Activated T-helper 1 cell treated with anti-CD3 and anti-CD28 coated beads, Interleukin-12 subunit alpha, Interleukin-12 subunit beta, Interleukin-2, Interleukin-4 antibody, amounts not matched to agents 30 ng/mL and 10 ng/mL and 1 ng/mL, durations not matched to agents 14 hours and 24 hours and 36 hours (primary cell): Measurements from ENCODE around the gene NRCAM. TPM values are rescaled to one million over a fixed set of nuclear protein-coding genes. Genes with fewer than 3 reads are reported as not detected.

Experiments used
- DNase-seq: peaks from one replicate; pipeline ENCODE4 v3.0.0; 2021; ENCODE audit warnings: low spot score
- H3K27ac Mint-ChIP-seq: one replicate; pipeline ENCODE4 v1.8.0; 2021; ENCODE audit warnings: mild to moderate bottlenecking, mixed read lengths
- H3K27me3 Mint-ChIP-seq: one replicate; pipeline ENCODE4 v1.8.0; 2022; ENCODE audit warnings: mild to moderate bottlenecking, moderate library complexity, mixed read lengths; ENCODE audit not compliant: insufficient read depth
- H3K36me3 Mint-ChIP-seq: one replicate; pipeline ENCODE4 v1.8.0; 2021; ENCODE audit warnings: low read depth, mixed read lengths
- H3K4me1 Mint-ChIP-seq: one replicate; pipeline ENCODE4 v1.8.0; 2021; ENCODE audit warnings: low read depth, mixed read lengths
- H3K4me3 Mint-ChIP-seq: one replicate; pipeline ENCODE4 v1.8.0; 2021; ENCODE audit warnings: mild to moderate bottlenecking, moderate library complexity, mixed read lengths
- H3K9me3 Mint-ChIP-seq: one replicate; pipeline ENCODE4 v1.8.0; 2021; ENCODE audit warnings: mixed read lengths
- intact Hi-C: fragments of 100-400 bp; cut with micrococcal nuclease; formaldehyde crosslinking; loops from one replicate; pipeline ENCODE4 v1.15.1; 2024
- total RNA-seq: library from RNA; stranded (reverse); gene quantifications from 2 replicates; pipeline ENCODE4 v1.2.3, GENCODE V29; 2022

NRCAM gene
- total RNA-seq, 1 donor from 2014 or later, result 0.21 TPM

- Mint-ChIP-seq H3K9me3 (no peaks in the 10 kb centered on the region), H3K36me3 (no peaks in the 10 kb centered on the region), H3K27me3 (peaks cover 5% of the 10 kb centered on the region), H3K27ac (no peak overlapping the region), H3K4me1 (no peaks in the 10 kb centered on the region), H3K4me3 (no peak overlapping the region)
- DNase-seq, result no peak
- intact Hi-C loops, result no loop called here
Measured at GRCh38 chr7:108292541-108292940, 163.7 kb downstream of the NRCAM start.

DNA sequence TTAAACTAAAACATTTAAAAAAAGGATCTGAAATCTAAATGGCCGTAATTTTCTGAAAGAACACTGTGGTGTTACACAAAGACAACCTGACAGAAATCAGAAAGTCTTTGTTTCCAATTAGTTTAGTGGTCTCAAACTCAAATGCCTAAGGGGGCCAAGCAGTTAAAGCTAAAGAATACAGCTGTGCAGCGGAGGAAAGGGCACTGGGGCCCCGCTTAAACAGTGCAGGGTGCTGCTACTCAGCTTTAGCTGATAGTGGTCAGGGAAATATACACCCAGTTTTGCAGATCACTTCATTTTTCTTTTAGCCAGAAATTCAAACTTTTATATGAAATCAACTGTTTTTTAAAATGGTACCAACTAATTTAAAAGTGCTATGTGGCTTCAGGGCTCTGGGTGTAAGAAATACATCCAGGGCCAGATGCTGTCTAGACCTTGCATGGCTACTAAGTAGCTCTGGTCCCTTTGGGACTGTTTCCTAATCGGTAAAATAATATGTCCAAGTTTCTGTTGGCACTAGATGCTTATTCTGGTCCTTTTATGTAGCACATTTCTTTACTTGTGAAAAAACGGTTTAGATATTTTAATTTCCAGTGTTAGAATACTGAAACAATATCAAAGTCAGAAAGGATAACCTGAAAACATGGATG is 164.3 kb downstream of the NRCAM start:
- no peak overlapping the region for H3K4me3 Mint-ChIP-seq
- no peak for DNase-seq
- intact Hi-C loops, result no loop called here
- no peaks in the 10 kb centered on the region for H3K36me3 Mint-ChIP-seq
- H3K27ac Mint-ChIP-seq, result no peak overlapping the region
- no peaks in the 10 kb centered on the region for H3K9me3 Mint-ChIP-seq
- no peaks in the 10 kb centered on the region for H3K4me1 Mint-ChIP-seq
- peaks cover 5% of the 10 kb centered on the region for H3K27me3 Mint-ChIP-seq

DNA sequence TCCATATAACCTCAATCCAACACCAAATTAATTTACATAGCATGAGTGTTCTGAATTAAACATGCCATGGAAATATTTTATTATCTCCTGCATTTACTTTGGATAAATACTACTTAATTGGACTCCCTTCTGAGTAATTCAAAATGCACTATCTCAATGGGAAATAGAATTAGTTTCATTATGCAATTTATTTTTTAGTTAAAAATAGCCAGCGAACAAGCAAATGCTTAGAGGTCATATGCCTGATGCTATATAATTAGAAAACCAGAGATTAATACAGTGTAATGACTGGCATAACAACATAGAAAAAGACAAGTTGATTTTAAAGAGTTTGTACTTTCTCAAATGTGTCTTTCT is 165.1 kb downstream of the NRCAM start:
- H3K27me3 Mint-ChIP-seq, result peaks cover 2% of the 10 kb centered on the region
- no peaks in the 10 kb centered on the region for H3K4me1 Mint-ChIP-seq
- intact Hi-C loops, result no loop called here
- H3K9me3 Mint-ChIP-seq, result no peaks in the 10 kb centered on the region
- H3K27ac Mint-ChIP-seq, result no peak overlapping the region
- no peaks in the 10 kb centered on the region for H3K36me3 Mint-ChIP-seq
- no peak overlapping the region for H3K4me3 Mint-ChIP-seq
- no peak for DNase-seq

GRCh38 chr7:108290459-108291151 is 165.6 kb downstream of the NRCAM start:
- H3K27ac Mint-ChIP-seq, result no peak overlapping the region
- H3K27me3 Mint-ChIP-seq, result peaks cover 2% of the 10 kb centered on the region
- no peak for DNase-seq
- no peak overlapping the region for H3K4me3 Mint-ChIP-seq
- intact Hi-C loops, result no loop called here
- H3K9me3 Mint-ChIP-seq, result no peaks in the 10 kb centered on the region
- H3K4me1 Mint-ChIP-seq, result no peaks in the 10 kb centered on the region
- no peaks in the 10 kb centered on the region for H3K36me3 Mint-ChIP-seq

DNA sequence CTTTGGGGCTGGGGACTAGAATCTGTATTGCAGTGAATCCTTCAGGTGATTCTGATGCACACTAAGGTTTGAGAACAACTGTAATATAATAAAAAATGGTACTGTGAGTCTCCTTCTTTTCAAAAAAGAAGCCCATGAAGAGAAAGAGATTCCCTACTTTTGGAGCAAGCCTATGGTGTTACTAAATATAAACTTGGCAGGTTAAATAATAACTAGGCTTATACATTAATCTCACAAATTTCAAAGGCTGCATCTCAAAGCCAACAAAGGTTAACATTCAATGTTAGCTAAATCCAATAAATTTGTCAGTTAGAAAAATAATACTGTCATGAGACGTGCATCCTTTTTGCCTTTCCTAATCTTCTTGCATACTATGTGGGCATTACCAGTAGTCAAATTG is 166.4 kb downstream of the NRCAM start:
- Mint-ChIP-seq H3K27me3 (peaks cover 2% of the 10 kb centered on the region), H3K27ac (no peak overlapping the region), H3K9me3 (no peaks in the 10 kb centered on the region), H3K36me3 (no peaks in the 10 kb centered on the region), H3K4me3 (no peak overlapping the region), H3K4me1 (peaks cover under 1% of the 10 kb centered on the region)
- DNase-seq, result no peak
- intact Hi-C loops, result no loop called here

GRCh38 chr7:108287857-108288256 is 168.4 kb downstream of the NRCAM start:
- intact Hi-C loops, result no loop called here
- Mint-ChIP-seq H3K4me3 (no peak overlapping the region), H3K9me3 (no peaks in the 10 kb centered on the region), H3K4me1 (peaks cover 9% of the 10 kb centered on the region), H3K27me3 (peaks cover 5% of the 10 kb centered on the region), H3K27ac (no peak overlapping the region), H3K36me3 (no peaks in the 10 kb centered on the region)
- no peak for DNase-seq

DNA sequence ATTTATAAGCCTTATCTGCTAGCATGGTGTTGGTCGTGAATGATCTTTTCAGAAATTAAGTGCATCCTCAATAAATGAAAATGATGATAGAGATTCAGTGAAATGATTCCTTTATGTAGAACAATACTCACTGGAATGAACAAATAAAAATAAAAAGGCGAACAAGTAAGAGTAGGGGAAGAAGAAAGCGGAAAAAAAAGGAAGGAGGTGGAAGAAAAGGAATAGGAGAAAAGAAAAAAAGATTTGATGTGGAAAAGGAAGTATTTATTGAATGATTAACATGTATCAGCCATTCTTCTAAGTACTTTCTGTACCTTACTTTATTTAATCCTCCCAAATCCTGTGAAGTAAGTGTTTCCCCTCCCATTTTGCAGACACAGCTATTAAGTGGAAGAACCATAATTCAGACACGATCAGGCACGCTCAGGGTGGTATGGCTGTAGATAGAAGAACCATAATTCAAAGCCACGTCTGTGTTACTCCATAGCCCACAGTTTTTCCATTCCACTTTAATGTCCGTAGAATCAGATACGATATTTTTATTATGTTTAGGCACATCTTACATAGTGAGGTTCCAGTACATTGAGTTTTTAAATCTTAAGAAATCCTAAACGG is 169.8 kb downstream of the NRCAM start:
- intact Hi-C loops, result no loop called here
- no peaks in the 10 kb centered on the region for H3K36me3 Mint-ChIP-seq
- no peak for DNase-seq

GRCh38 chr7:108285778-108286177 is 170.5 kb downstream of the NRCAM start:
- Mint-ChIP-seq H3K36me3 (no peaks in the 10 kb centered on the region), H3K4me3 (no peak overlapping the region)
- intact Hi-C loops, result no loop called here

More for the DNA sequence above, 169.8 kb downstream of the NRCAM start:
- Mint-ChIP-seq H3K4me1 (peaks cover 9% of the 10 kb centered on the region), H3K27me3 (peaks cover 5% of the 10 kb centered on the region), H3K4me3 (no peak overlapping the region), H3K27ac (no peak overlapping the region), H3K9me3 (no peaks in the 10 kb centered on the region)

DNA sequence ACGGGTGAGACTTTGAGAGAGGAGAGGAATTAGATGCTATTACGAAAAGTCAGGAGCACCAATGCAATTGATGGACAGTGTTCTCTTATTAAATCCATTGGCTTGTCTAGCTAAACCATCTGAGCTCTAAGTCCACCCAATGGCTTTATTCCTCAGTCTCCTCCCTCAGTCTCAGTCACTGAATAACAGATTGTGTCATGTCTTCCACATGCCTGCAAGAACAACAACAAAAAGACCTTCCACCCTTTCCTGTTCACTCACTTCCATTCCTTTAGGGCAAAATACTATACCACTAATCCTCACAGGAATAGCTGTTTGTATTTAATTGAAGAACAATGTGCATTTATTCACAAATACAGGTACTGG is 171.2 kb downstream of the NRCAM start:
- peaks cover 5% of the 10 kb centered on the region for H3K27me3 Mint-ChIP-seq
- intact Hi-C loops, result no loop called here
- no peak overlapping the region for H3K4me3 Mint-ChIP-seq
- no peak for DNase-seq
- H3K27ac Mint-ChIP-seq, result no peak overlapping the region
- no peaks in the 10 kb centered on the region for H3K36me3 Mint-ChIP-seq
- no peaks in the 10 kb centered on the region for H3K9me3 Mint-ChIP-seq
- peaks cover 9% of the 10 kb centered on the region for H3K4me1 Mint-ChIP-seq

More at GRCh38 chr7:108285778-108286177, 170.5 kb downstream of the NRCAM start:
- no peak for DNase-seq
- Mint-ChIP-seq H3K27me3 (peaks cover 5% of the 10 kb centered on the region), H3K9me3 (no peaks in the 10 kb centered on the region), H3K27ac (no peak overlapping the region), H3K4me1 (peaks cover 9% of the 10 kb centered on the region)

- no peak for DNase-seq
- no peaks in the 10 kb centered on the region for H3K9me3 Mint-ChIP-seq
Measured at GRCh38 chr7:108284349-108285002, 171.8 kb downstream of the NRCAM start.

GRCh38 chr7:108283252-108283651 is 173.0 kb downstream of the NRCAM start:
- intact Hi-C loops, result no loop called here
- H3K27me3 Mint-ChIP-seq, result peaks cover 5% of the 10 kb centered on the region
- H3K9me3 Mint-ChIP-seq, result no peaks in the 10 kb centered on the region
- peaks cover 9% of the 10 kb centered on the region for H3K4me1 Mint-ChIP-seq
- DNase-seq, result no peak
- H3K4me3 Mint-ChIP-seq, result no peak overlapping the region
- no peaks in the 10 kb centered on the region for H3K36me3 Mint-ChIP-seq
- no peak overlapping the region for H3K27ac Mint-ChIP-seq

More at GRCh38 chr7:108284349-108285002, 171.8 kb downstream of the NRCAM start:
- H3K36me3 Mint-ChIP-seq, result no peaks in the 10 kb centered on the region
- no peak overlapping the region for H3K4me3 Mint-ChIP-seq
- peaks cover 9% of the 10 kb centered on the region for H3K4me1 Mint-ChIP-seq
- peaks cover 5% of the 10 kb centered on the region for H3K27me3 Mint-ChIP-seq
- no peak overlapping the region for H3K27ac Mint-ChIP-seq
- intact Hi-C loops, result no loop called here

GRCh38 chr7:108282427-108282996 is 173.7 kb downstream of the NRCAM start:
- Mint-ChIP-seq H3K4me3 (no peak overlapping the region), H3K27me3 (peaks cover 5% of the 10 kb centered on the region)
- DNase-seq, result no peak

GRCh38 chr7:108280136-108280535 is 176.1 kb downstream of the NRCAM start:
- H3K27ac Mint-ChIP-seq, result no peak overlapping the region
- intact Hi-C loops, result no loop called here

More at GRCh38 chr7:108282427-108282996, 173.7 kb downstream of the NRCAM start:
- Mint-ChIP-seq H3K36me3 (no peaks in the 10 kb centered on the region), H3K9me3 (no peaks in the 10 kb centered on the region), H3K4me1 (peaks cover 9% of the 10 kb centered on the region), H3K27ac (no peak overlapping the region)
- intact Hi-C loops, result no loop called here

More at GRCh38 chr7:108280136-108280535, 176.1 kb downstream of the NRCAM start:
- no peak overlapping the region for H3K4me3 Mint-ChIP-seq
- peaks cover 9% of the 10 kb centered on the region for H3K4me1 Mint-ChIP-seq
- H3K27me3 Mint-ChIP-seq, result peaks cover 5% of the 10 kb centered on the region
- H3K9me3 Mint-ChIP-seq, result no peaks in the 10 kb centered on the region
- no peaks in the 10 kb centered on the region for H3K36me3 Mint-ChIP-seq
- no peak for DNase-seq
